ENCODE data around the gene CBX3. TPM values are rescaled to one million over a fixed set of nuclear protein-coding genes. Genes with fewer than 3 reads are reported as not detected.

The CBX3 gene
- total and polyA plus RNA-seq, 2 of the 13 experiments (the other 11 are each of a cell fraction or from before 2014, with no cell fraction given) = 53.9 to 249 TPM

DNA sequence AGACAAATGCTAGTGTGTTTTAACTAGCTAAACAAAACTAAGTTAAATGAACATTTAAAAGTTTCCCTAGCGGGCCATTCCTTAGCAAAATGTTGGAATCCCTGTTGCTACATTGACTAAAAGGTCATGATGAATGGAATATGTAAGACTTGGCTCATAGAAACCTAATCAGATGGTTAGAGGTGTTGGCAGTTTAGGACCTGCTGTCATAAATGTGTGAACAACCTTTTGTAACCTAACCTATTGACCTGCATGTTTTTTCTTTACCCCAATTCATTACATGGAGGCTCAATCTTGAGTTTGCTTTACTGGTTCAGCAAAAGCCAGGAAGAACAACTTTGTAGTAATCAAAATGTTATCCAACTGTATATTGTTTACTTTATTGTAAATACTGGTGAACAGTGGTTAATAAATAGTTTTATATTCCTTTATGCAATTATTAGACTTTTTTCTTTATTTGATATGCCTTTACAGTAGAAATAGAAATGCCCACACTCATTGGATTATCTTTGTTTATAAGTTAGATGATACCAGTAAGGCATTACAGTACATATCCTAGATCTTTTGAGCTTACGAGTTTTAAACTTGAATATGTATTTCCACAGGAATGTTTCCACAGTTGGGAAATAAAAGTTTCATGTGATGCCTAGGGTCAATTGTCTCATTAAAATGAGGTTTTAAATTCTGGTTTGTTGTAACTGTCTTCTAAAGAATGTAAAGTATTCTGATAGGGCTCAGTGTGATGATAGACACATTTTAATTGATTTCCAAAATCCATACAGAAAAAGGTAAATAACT, 11.6 kb downstream of the CBX3 start (continued):
- TF ChIP-seq MBD4 (IDR thresholded peaks at IDR 0.05; ENCODE audit: borderline replicate concordance, low read length) (peak; percentile 64; the same call in 1 of the 2 replicates), ZNF280D (CRISPR knock-in tag; IDR thresholded peaks at IDR 0.05) (no peak), ARNTL (CRISPR knock-in tag; IDR thresholded peaks at IDR 0.05) (no peak), NR2F1 (CRISPR knock-in tag; IDR thresholded peaks at IDR 0.05) (peak in 1 of 2 experiments; percentile 27; a peak in 1 of 4 replicates), TOE1 (CRISPR knock-in tag; IDR thresholded peaks at IDR 0.05) (no peak), HOXD1 (CRISPR knock-in tag; IDR thresholded peaks at IDR 0.05) (no peak), GZF1 (CRISPR knock-in tag; IDR thresholded peaks at IDR 0.05) (no peak), HNRNPL (IDR thresholded peaks at IDR 0.05; ENCODE audit: low read depth, low read length) (no peak), NFRKB (IDR thresholded peaks at IDR 0.05) (no peak)
- TF ChIP-seq, protein P1, sequence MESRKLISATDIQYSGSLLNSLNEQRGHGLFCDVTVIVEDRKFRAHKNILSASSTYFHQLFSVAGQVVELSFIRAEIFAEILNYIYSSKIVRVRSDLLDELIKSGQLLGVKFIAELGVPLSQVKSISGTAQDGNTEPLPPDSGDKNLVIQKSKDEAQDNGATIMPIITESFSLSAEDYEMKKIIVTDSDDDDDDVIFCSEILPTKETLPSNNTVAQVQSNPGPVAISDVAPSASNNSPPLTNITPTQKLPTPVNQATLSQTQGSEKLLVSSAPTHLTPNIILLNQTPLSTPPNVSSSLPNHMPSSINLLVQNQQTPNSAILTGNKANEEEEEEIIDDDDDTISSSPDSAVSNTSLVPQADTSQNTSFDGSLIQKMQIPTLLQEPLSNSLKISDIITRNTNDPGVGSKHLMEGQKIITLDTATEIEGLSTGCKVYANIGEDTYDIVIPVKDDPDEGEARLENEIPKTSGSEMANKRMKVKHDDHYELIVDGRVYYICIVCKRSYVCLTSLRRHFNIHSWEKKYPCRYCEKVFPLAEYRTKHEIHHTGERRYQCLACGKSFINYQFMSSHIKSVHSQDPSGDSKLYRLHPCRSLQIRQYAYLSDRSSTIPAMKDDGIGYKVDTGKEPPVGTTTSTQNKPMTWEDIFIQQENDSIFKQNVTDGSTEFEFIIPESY (CRISPR knock-in tag; IDR thresholded peaks at IDR 0.05) = no peak
- TF ChIP-seq, protein P2, sequence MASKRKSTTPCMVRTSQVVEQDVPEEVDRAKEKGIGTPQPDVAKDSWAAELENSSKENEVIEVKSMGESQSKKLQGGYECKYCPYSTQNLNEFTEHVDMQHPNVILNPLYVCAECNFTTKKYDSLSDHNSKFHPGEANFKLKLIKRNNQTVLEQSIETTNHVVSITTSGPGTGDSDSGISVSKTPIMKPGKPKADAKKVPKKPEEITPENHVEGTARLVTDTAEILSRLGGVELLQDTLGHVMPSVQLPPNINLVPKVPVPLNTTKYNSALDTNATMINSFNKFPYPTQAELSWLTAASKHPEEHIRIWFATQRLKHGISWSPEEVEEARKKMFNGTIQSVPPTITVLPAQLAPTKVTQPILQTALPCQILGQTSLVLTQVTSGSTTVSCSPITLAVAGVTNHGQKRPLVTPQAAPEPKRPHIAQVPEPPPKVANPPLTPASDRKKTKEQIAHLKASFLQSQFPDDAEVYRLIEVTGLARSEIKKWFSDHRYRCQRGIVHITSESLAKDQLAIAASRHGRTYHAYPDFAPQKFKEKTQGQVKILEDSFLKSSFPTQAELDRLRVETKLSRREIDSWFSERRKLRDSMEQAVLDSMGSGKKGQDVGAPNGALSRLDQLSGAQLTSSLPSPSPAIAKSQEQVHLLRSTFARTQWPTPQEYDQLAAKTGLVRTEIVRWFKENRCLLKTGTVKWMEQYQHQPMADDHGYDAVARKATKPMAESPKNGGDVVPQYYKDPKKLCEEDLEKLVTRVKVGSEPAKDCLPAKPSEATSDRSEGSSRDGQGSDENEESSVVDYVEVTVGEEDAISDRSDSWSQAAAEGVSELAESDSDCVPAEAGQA (IDR thresholded peaks at IDR 0.05; ENCODE audit: low read depth) = no peak
- TF ChIP-seq, protein P2 (CRISPR knock-in tag; IDR thresholded peaks at IDR 0.05; ENCODE audit: borderline replicate concordance) = no peak
- TF ChIP-seq, protein P3, sequence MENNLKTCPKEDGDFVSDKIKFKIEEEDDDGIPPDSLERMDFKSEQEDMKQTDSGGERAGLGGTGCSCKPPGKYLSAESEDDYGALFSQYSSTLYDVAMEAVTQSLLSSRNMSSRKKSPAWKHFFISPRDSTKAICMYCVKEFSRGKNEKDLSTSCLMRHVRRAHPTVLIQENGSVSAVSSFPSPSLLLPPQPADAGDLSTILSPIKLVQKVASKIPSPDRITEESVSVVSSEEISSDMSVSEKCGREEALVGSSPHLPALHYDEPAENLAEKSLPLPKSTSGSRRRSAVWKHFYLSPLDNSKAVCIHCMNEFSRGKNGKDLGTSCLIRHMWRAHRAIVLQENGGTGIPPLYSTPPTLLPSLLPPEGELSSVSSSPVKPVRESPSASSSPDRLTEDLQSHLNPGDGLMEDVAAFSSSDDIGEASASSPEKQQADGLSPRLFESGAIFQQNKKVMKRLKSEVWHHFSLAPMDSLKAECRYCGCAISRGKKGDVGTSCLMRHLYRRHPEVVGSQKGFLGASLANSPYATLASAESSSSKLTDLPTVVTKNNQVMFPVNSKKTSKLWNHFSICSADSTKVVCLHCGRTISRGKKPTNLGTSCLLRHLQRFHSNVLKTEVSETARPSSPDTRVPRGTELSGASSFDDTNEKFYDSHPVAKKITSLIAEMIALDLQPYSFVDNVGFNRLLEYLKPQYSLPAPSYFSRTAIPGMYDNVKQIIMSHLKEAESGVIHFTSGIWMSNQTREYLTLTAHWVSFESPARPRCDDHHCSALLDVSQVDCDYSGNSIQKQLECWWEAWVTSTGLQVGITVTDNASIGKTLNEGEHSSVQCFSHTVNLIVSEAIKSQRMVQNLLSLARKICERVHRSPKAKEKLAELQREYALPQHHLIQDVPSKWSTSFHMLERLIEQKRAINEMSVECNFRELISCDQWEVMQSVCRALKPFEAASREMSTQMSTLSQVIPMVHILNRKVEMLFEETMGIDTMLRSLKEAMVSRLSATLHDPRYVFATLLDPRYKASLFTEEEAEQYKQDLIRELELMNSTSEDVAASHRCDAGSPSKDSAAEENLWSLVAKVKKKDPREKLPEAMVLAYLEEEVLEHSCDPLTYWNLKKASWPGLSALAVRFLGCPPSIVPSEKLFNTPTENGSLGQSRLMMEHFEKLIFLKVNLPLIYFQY (CRISPR knock-in tag; IDR thresholded peaks at IDR 0.05; ENCODE audit: borderline replicate concordance) = no peak

Data from HepG2 (cell line).